Breast epithelium (tissue), 3 donors: Measurements from ENCODE around the gene ASTN2.

Experiments used
- CTCF ChIP-seq, 3 donors: fragments of 450-650 bp; IDR thresholded peaks; one replicate each; pipeline ENCODE4 v1.5.1; 2016 to 2017; ENCODE audit warnings: antibody characterized with exemption in 3 of 3, mild to moderate bottlenecking in 3 of 3, moderate library complexity in 3 of 3
- POLR2A ChIP-seq: fragments of 450-650 bp; IDR thresholded peaks from one replicate; pipeline ENCODE4 v1.6.1; 2016; ENCODE audit warnings: antibody characterized with exemption, mild to moderate bottlenecking, moderate library complexity
- POLR2AphosphoS5 ChIP-seq, 3 donors: sonication (generic); formaldehyde crosslinking; IDR thresholded peaks; one replicate each; pipeline ENCODE4 v1.6.1; 2017; ENCODE audit warnings: antibody characterized with exemption in 3 of 3

GRCh38 chr9:116703634-116704033, 711.2 kb downstream of the ASTN2 start:
- TF ChIP-seq CTCF (IDR thresholded peaks at IDR 0.05), result no peak
- no peak for TF ChIP-seq POLR2A
- TF ChIP-seq POLR2AphosphoS5 (IDR thresholded peaks at IDR 0.05), result no peak
